ENCODE data around the gene IRX5. TPM values are rescaled to one million over a fixed set of nuclear protein-coding genes. Genes with fewer than 3 reads are reported as not detected.

Gene IRX5
- total RNA-seq, 2 experiments from 2014 or later = not detected

DNA sequence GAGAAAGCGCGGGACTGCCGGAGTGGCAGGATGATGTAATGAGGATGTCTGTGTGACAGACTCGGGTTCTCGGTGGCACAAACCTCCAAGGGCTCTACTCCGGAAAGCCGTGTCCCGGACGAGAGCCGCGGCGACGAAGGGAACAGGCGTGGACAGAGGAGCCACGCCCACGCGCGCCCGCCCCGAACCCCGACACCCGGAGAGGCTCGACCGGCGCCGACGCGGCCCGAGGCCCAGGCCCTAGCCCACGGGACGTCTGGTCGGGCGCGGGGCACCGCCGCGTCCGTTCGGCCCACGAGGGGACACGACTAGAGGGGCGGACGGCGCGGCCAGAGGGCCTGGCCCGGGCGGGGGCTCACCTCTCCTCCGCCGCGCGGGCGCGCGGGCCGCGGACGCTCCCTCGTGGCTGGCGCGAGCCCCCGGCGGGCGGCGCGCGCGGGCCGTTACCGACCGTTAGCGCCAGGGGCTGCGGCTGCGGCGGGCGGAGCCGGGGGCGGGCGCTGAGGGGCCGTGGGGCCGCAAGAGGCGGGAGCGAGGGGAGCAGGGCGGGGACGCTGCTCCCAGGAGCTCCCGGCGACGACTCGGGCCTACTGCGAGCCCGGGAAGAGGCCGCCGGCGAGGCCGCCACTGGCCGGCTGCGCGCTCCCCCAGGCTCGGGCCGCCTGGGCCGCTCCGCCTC, 2.1 kb upstream of the IRX5 start:
- Histone ChIP-seq H3K36me3 (ENCODE audit: insufficient read depth, low read length) (no peaks in the 10 kb centered on the region), H3K4me3 (ENCODE audit: low read length) (peak overlapping the region; percentile 49), H3K27me3 (ENCODE audit: control insufficient read depth in 1 of 2, insufficient read depth in 2 of 2, low read length in 2 of 2) (peaks cover 40 to 78% of the 10 kb centered on the region in 2 experiments), H3K9me3 (ENCODE audit: control insufficient read depth in 1 of 2, insufficient read depth in 1 of 2, low read length in 2 of 2) (peaks cover 9 to 37% of the 10 kb centered on the region in 2 experiments), H3K4me1 (ENCODE audit: insufficient read depth, low read length) (peaks cover 47% of the 10 kb centered on the region), H3K27ac (ENCODE audit: low read depth in 1 of 2, low read length in 2 of 2) (no peak overlapping the region)
- POLR2A ChIA-PET = no interaction called here
- peak in 7 of 14 experiments; percentile 13 to 61 (median 31) for DNase-seq
- Mint-ChIP-seq H3K27me3 (peaks cover 73% of the 10 kb centered on the region), H3K4me3 (peak overlapping the region; percentile 92), H3K9me3 (peaks cover 2% of the 10 kb centered on the region), H3K4me1 (ENCODE audit: low read depth) (peaks cover 38% of the 10 kb centered on the region), H3K27ac (peak overlapping the region; percentile 61), H3K36me3 (ENCODE audit: low read depth) (peaks cover 7% of the 10 kb centered on the region)
- peak; percentile 7 for ATAC-seq (ENCODE audit: poor library complexity)
- intact Hi-C loops (cut with DNase I, micrococcal nuclease) = no loop called here
- CTCF ChIA-PET = no interaction called here
- no peak for TF ChIP-seq CTCF (IDR thresholded peaks at IDR 0.05)

GRCh38 chr16:54929090-54930004, 1.3 kb upstream of the IRX5 start:
- Mint-ChIP-seq H3K4me3 (peak overlapping the region; percentile 92), H3K36me3 (ENCODE audit: low read depth) (peaks cover 7% of the 10 kb centered on the region), H3K27me3 (peaks cover 74% of the 10 kb centered on the region), H3K27ac (peak overlapping the region; percentile 61), H3K9me3 (peaks cover 2% of the 10 kb centered on the region), H3K4me1 (ENCODE audit: low read depth) (peaks cover 38% of the 10 kb centered on the region)
- intact Hi-C loops (cut with DNase I, micrococcal nuclease) = loop anchor here in 1 of 2 experiments (10.0 kb wide), 2 partner anchors 1385 to 1495 kb away; partner anchors contain the start of gene RBL2
- no peak for TF ChIP-seq CTCF (IDR thresholded peaks at IDR 0.05)
- ChIA-PET POLR2A (no interaction called here), CTCF (no interaction called here)
- DNase-seq = peak; percentile 73 to 94 (median 90)
- Histone ChIP-seq H3K27me3 (ENCODE audit: control insufficient read depth in 1 of 2, insufficient read depth in 2 of 2, low read length in 2 of 2) (peaks cover 45 to 77% of the 10 kb centered on the region in 2 experiments), H3K9me3 (ENCODE audit: control insufficient read depth in 1 of 2, insufficient read depth in 1 of 2, low read length in 2 of 2) (peaks cover 9 to 40% of the 10 kb centered on the region in 2 experiments), H3K4me1 (ENCODE audit: insufficient read depth, low read length) (peaks cover 47% of the 10 kb centered on the region), H3K4me3 (ENCODE audit: low read length) (peak overlapping the region; percentile 49), H3K27ac (ENCODE audit: low read depth in 1 of 2, low read length in 2 of 2) (no peak overlapping the region), H3K36me3 (ENCODE audit: insufficient read depth, low read length) (no peaks in the 10 kb centered on the region)
- peak; percentile 97 for ATAC-seq (ENCODE audit: poor library complexity)

DNA sequence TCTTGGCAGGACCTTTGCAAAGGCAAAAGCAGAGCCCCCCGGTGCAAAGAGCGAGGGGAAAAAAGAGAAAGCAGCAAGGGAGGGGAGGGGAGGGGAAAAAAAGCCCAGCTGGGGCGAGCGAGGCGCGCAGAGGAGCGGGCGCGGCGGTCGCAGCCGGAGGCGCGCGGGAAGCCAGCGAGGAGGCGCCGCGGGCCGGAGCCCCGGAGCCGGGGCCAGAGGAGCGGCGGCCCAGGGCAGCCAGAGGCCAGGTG, 129 bp downstream of the IRX5 start:
- H3K27me3 ChIP-seq (ENCODE audit: control insufficient read depth in 1 of 2, insufficient read depth in 2 of 2, low read length in 2 of 2) = peaks cover 56 to 79% of the 10 kb centered on the region in 2 experiments
- H3K4me3 ChIP-seq (ENCODE audit: low read length) = peak overlapping the region; percentile 49
- ATAC-seq (ENCODE audit: poor library complexity) (no peak), DNase-seq (peak in 1 of 14 experiments; percentile 31)
- no peak overlapping the region for H3K27ac ChIP-seq (ENCODE audit: low read depth in 1 of 2, low read length in 2 of 2)
- Mint-ChIP-seq H3K4me1 (ENCODE audit: low read depth) (peaks cover 42% of the 10 kb centered on the region), H3K9me3 (peaks cover 2% of the 10 kb centered on the region), H3K27me3 (peaks cover 79% of the 10 kb centered on the region), H3K36me3 (ENCODE audit: low read depth) (peaks cover 7% of the 10 kb centered on the region), H3K4me3 (peak overlapping the region; percentile 92), H3K27ac (no peak overlapping the region)
- peaks cover 47% of the 10 kb centered on the region for H3K4me1 ChIP-seq (ENCODE audit: insufficient read depth, low read length)
- POLR2A ChIA-PET = no interaction called here
- peaks cover 9 to 52% of the 10 kb centered on the region in 2 experiments for H3K9me3 ChIP-seq (ENCODE audit: control insufficient read depth in 1 of 2, insufficient read depth in 1 of 2, low read length in 2 of 2)
- intact Hi-C loops (cut with DNase I, micrococcal nuclease) = loop anchor here in 1 of 2 experiments (10.0 kb wide), 2 partner anchors 1386 to 1496 kb away; partner anchors contain the start of gene RBL2
- no peaks in the 10 kb centered on the region for H3K36me3 ChIP-seq (ENCODE audit: insufficient read depth, low read length)
- CTCF ChIA-PET = no interaction called here
- TF ChIP-seq CTCF (IDR thresholded peaks at IDR 0.05) = no peak

All from CD4-positive, alpha-beta T cell (primary cell).